A549 (cell line): ENCODE measurements around the gene PCSK5.

Experiments
- CEBPB ChIP-seq, 2 experiments: fragments of >200 bp in 1 of 2; sonication (Bioruptor Twin) in 1 of 2; formaldehyde crosslinking in 1 of 2; IDR thresholded peaks; 2 replicates each; pipeline ENCODE4 v1.6.1; 2012 to 2016
- GATA3 ChIP-seq: IDR thresholded peaks from 2 replicates; pipeline ENCODE4 v1.6.1; 2012; ENCODE audit warnings: borderline replicate concordance
- RFX5 ChIP-seq: fragments of 450-650 bp; IDR thresholded peaks from 2 replicates; pipeline ENCODE4 v1.7.1; 2014; ENCODE audit warnings: antibody characterized with exemption, mild to moderate bottlenecking, moderate library complexity
- SREBF2 ChIP-seq: fragments of 450-650 bp; IDR thresholded peaks from 2 replicates; pipeline ENCODE4 v1.6.1; 2014; ENCODE audit warnings: mild to moderate bottlenecking, moderate library complexity
- TF ChIP-seq, protein P1 (sequence below): fragments of >200 bp; sonication (Bioruptor Twin); formaldehyde crosslinking; IDR thresholded peaks from 3 replicates; pipeline ENCODE4 v1.5.1; 2016

DNA sequence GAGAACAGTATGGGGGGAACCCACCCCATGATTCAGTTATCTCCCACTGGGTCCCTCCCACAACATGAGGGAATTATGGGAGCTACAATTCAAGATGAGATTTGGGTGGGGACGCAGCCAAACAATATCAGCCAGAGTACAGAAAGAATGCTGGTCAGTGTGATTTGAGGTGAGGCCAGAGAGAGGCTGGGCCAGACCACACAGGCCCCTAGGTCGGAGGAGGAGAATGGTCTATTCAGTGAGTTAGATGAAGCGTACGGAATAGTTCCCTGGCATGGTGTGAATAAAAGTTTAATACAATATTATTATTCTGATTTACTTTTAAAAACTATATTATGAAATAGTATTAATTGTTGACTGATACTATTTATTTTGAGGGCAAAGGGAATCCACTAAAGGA, 39.7 kb downstream of the PCSK5 start:
- TF ChIP-seq SREBF2 (no peak), GATA3 (no peak), RFX5 (no peak), CEBPB (IDR thresholded peaks at IDR 0.05) (no peak)
- TF ChIP-seq, protein P1, sequence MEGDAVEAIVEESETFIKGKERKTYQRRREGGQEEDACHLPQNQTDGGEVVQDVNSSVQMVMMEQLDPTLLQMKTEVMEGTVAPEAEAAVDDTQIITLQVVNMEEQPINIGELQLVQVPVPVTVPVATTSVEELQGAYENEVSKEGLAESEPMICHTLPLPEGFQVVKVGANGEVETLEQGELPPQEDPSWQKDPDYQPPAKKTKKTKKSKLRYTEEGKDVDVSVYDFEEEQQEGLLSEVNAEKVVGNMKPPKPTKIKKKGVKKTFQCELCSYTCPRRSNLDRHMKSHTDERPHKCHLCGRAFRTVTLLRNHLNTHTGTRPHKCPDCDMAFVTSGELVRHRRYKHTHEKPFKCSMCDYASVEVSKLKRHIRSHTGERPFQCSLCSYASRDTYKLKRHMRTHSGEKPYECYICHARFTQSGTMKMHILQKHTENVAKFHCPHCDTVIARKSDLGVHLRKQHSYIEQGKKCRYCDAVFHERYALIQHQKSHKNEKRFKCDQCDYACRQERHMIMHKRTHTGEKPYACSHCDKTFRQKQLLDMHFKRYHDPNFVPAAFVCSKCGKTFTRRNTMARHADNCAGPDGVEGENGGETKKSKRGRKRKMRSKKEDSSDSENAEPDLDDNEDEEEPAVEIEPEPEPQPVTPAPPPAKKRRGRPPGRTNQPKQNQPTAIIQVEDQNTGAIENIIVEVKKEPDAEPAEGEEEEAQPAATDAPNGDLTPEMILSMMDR = no peak
